HG03378 (cell line): ENCODE data around the gene ERICH4.
"Not testable (repeated sequence)": the region's sequence is repeated elsewhere in the genome, so short reads cannot be mapped to it uniquely, and the experiment has no call there.

Experiments
- ATAC-seq: cut with Tn5 transposase; IDR thresholded peaks from one replicate; pipeline ENCODE4 v1.9.1; 2021; ENCODE audit warnings: mild to moderate bottlenecking, moderate library complexity; ENCODE audit not compliant: unreplicated experiment

ERICH4 gene

GRCh38 chr19:41442473-41443355, at the start of gene ERICH4:
ERICH4 (plus strand) TSS chr19:41443156; CDS start chr19:41443170, 14 bp downstream.
- ATAC-seq: no peak

- ATAC-seq: no peak
Measured at GRCh38 chr19:41395355-41395754, 47.6 kb upstream of the ERICH4 start.

GRCh38 chr19:41397086-41398049, 45.6 kb upstream of the ERICH4 start, which contains the start of the genes BCKDHA and EXOSC5:
BCKDHA (plus strand) TSS chr19:41397818; CDS start chr19:41397828, 10 bp downstream.
EXOSC5 (minus strand) TSS chr19:41397359; CDS start chr19:41397328, 31 bp downstream.
- peak; percentile 88 for ATAC-seq

GRCh38 chr19:41398050-41398418, 44.9 kb upstream of the ERICH4 start:
- ATAC-seq: no peak

- ATAC-seq: no peak
Measured at GRCh38 chr19:41398598-41398997, 44.4 kb upstream of the ERICH4 start.

GRCh38 chr19:41399091-41399490, 43.9 kb upstream of the ERICH4 start:
- no peak for ATAC-seq

GRCh38 chr19:41399525-41399924, 43.4 kb upstream of the ERICH4 start:
- no peak for ATAC-seq

GRCh38 chr19:41401483-41401882, 41.5 kb upstream of the ERICH4 start:
- ATAC-seq: no peak

GRCh38 chr19:41402010-41402409, 40.9 kb upstream of the ERICH4 start:
- ATAC-seq: no peak

GRCh38 chr19:41403181-41403970, 39.6 kb upstream of the ERICH4 start:
- no peak for ATAC-seq

GRCh38 chr19:41405776-41406175, 37.2 kb upstream of the ERICH4 start:
- ATAC-seq: no peak

- no peak for ATAC-seq
Measured at GRCh38 chr19:41407271-41407670, 35.7 kb upstream of the ERICH4 start.

- no peak for ATAC-seq
Measured at GRCh38 chr19:41408256-41408655, 34.7 kb upstream of the ERICH4 start.

GRCh38 chr19:41408846-41409245, 34.1 kb upstream of the ERICH4 start:
- not testable (repeated sequence) for ATAC-seq

- ATAC-seq: no peak
Measured at GRCh38 chr19:41409288-41409687, 33.7 kb upstream of the ERICH4 start.

- no peak for ATAC-seq
Measured at GRCh38 chr19:41410336-41411054, 32.5 kb upstream of the ERICH4 start.

- no peak for ATAC-seq
Measured at GRCh38 chr19:41411100-41411967, 31.6 kb upstream of the ERICH4 start.

GRCh38 chr19:41411968-41412265, 31.0 kb upstream of the ERICH4 start:
- no peak for ATAC-seq

- no peak for ATAC-seq
Measured at GRCh38 chr19:41412953-41413352, 30.0 kb upstream of the ERICH4 start.
